Sigmoid colon (tissue), 7 donors: ENCODE data around the gene F2. TPM values are rescaled to one million over a fixed set of nuclear protein-coding genes. Genes with fewer than 3 reads are reported as not detected.

Experiments used
- DNase-seq: peaks from one replicate; pipeline ENCODE4 v3.0.0-alpha.2; 2019
- H3K27ac ChIP-seq, 4 donors: fragments of 200-600 bp; sonication (generic); one replicate each; pipeline ENCODE4 v1.5.1; 2016 to 2019; ENCODE audit warnings: mild to moderate bottlenecking in 1 of 4
- H3K27me3 ChIP-seq, 3 donors: fragments of 200-600 bp; sonication (generic); one replicate each; pipeline ENCODE4 v1.5.1; 2019; ENCODE audit warnings: mild to moderate bottlenecking in 1 of 3
- H3K36me3 ChIP-seq, 4 donors: fragments of 200-600 bp; sonication (generic); one replicate each; pipeline ENCODE4 v1.5.1; 2016 to 2019
- H3K4me1 ChIP-seq, 4 donors: fragments of 200-600 bp; sonication (generic); one replicate each; pipeline ENCODE4 v1.5.1; 2017 to 2019
- H3K4me3 ChIP-seq, 4 donors: fragments of 200-600 bp; sonication (generic); one replicate each; pipeline ENCODE4 v1.5.1; 2017 to 2019; ENCODE audit warnings: mild to moderate bottlenecking in 2 of 4, moderate library complexity in 1 of 4
- H3K9me3 ChIP-seq, 4 donors: fragments of 200-600 bp in 3 of 4; sonication (generic) in 3 of 4; one replicate each; pipeline versions ENCODE4 v1.5.1 to v1.6.1; 2013 to 2019
- EP300 ChIP-seq, 4 donors: sonication (generic); formaldehyde crosslinking; IDR thresholded peaks; one replicate each; pipeline ENCODE4 v1.6.1; 2017; ENCODE audit warnings: antibody characterized with exemption in 4 of 4
- POLR2A ChIP-seq, 2 donors: fragments of 450-650 bp; IDR thresholded peaks; one replicate each; pipeline ENCODE4 v1.6.1; 2016; ENCODE audit warnings: antibody characterized with exemption in 2 of 2, mild to moderate bottlenecking in 2 of 2, moderate library complexity in 2 of 2
- POLR2AphosphoS5 ChIP-seq, 4 donors: sonication (generic); formaldehyde crosslinking; IDR thresholded peaks; one replicate each; pipeline ENCODE4 v1.6.1; 2017; ENCODE audit warnings: antibody characterized with exemption in 4 of 4
- WGBS, 2 donors: extraction: QIAGEN DNeasy Blood & Tissue Kit; methylation state at CpG; one replicate each; pipeline ENCODE4 v1.1.7; 2013; 5-methylcytosine and 5-hydroxymethylcytosine counted together
- intact Hi-C: fragments of 100-400 bp; cut with DNase I; formaldehyde crosslinking; loops from one replicate; pipeline ENCODE4 v1.15.1; 2023
- polyA plus RNA-seq, 3 donors: library from polyadenylated mRNA; stranded (reverse); fragments of 200-250 nt; gene quantifications; one replicate each; pipeline ENCODE4 v1.2.3, GENCODE V29; 2013
- total RNA-seq, 4 donors: library from RNA; depleted of rRNA; stranded (reverse); fragments of >200 nt; gene quantifications; one replicate each; pipeline ENCODE4 v1.1.0, GENCODE V29; 2016
- TF ChIP-seq, protein P1 (sequence below), 4 experiments: fragments of 450-650 bp in 3 of 4; fragments of 200-600 bp in 1 of 4; IDR thresholded peaks; one replicate each; pipeline ENCODE4 v1.5.1; 2016 to 2019; ENCODE audit warnings: antibody characterized with exemption in 4 of 4, mild to moderate bottlenecking in 3 of 4, moderate library complexity in 2 of 4
- donor health status: healthy with polysubstance abuse.
- donor health status: Bipolar disorder and iron deficiency.
- donor health status: healthy.

Gene F2
- total and polyA plus RNA-seq, 7 donors: 0.13 to 0.46 (median 0.28) TPM; not detected in 4

DNA sequence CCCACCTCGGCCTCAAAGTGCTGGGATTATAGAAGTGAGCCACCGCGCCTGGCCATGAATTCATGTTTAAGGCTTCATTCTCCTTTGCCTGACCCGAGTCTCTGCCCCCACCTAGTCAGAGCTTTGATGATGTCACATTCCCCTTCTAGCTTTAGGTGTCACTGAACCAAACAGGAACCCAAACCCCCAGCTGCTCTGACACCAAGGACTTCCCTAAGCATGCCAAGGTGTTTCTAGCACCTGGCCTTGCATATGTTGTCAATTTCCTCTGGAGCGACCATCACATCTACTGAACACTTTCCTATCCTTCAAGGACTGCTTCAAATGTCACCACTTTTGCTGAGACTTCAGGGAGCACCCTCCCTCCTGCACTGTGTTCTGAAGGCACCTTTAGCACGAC lies 2.3 kb downstream of the F2 start:
- no peak for DNase-seq
- H3K27ac ChIP-seq: no peak overlapping the region
- no peaks in the 10 kb centered on the region for H3K9me3 ChIP-seq
- H3K27me3 ChIP-seq: no peaks in the 10 kb centered on the region
- no peaks in the 10 kb centered on the region for H3K4me1 ChIP-seq
- TF ChIP-seq, protein P1, sequence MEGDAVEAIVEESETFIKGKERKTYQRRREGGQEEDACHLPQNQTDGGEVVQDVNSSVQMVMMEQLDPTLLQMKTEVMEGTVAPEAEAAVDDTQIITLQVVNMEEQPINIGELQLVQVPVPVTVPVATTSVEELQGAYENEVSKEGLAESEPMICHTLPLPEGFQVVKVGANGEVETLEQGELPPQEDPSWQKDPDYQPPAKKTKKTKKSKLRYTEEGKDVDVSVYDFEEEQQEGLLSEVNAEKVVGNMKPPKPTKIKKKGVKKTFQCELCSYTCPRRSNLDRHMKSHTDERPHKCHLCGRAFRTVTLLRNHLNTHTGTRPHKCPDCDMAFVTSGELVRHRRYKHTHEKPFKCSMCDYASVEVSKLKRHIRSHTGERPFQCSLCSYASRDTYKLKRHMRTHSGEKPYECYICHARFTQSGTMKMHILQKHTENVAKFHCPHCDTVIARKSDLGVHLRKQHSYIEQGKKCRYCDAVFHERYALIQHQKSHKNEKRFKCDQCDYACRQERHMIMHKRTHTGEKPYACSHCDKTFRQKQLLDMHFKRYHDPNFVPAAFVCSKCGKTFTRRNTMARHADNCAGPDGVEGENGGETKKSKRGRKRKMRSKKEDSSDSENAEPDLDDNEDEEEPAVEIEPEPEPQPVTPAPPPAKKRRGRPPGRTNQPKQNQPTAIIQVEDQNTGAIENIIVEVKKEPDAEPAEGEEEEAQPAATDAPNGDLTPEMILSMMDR (IDR thresholded peaks at IDR 0.05): no peak
- no peak for TF ChIP-seq EP300 (IDR thresholded peaks at IDR 0.05)
- TF ChIP-seq POLR2A (IDR thresholded peaks at IDR 0.05): no peak
- no peak for TF ChIP-seq POLR2AphosphoS5 (IDR thresholded peaks at IDR 0.05)
- intact Hi-C loops: no loop called here
- H3K4me3 ChIP-seq: no peak overlapping the region
- WGBS, 2 donors: 85 to 88% methylated on average over 6 of the region's 6 CpGs
- H3K36me3 ChIP-seq: no peaks in the 10 kb centered on the region

DNA sequence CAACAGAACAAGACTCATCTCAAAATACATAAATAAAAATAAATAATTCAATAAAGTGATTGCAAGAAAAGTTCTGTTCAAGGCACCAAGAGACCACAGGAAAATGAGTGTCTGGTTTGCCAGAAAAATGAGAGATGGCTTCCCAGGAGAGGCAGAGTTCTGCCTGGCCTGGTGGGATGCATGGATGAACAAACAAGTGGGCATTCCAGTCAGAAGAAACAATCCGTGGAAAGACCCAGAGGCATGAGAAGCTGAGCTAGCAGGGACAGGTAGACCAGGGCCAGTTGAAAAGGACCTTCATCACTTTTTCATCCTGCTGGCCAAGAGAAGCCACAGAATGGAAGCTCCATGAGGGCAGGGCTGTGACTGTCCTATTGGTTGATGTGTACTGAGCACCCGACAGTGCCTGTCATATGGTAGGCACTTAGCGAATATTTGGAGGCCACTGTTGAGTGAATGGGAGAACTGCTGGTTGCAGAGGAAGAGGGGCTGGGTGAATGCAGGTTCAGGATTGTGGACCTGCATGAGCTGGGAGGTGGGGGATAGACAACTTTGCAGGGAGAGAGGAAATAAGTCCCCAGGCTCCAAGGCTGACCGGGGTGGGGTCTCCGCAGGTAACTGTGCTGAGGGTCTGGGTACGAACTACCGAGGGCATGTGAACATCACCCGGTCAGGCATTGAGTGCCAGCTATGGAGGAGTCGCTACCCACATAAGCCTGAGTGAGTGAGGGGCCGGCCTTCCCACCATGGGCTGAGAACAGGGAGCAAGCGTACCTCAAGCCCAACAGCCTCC lies 3.7 kb downstream of the F2 start:
- 94 to 97% methylated on average over 11 of the region's 11 CpGs for WGBS, 2 donors
- no peak for DNase-seq
- Histone ChIP-seq H3K9me3 (no peaks in the 10 kb centered on the region), H3K27ac (no peak overlapping the region), H3K36me3 (no peaks in the 10 kb centered on the region), H3K4me1 (no peaks in the 10 kb centered on the region), H3K27me3 (no peaks in the 10 kb centered on the region), H3K4me3 (no peak overlapping the region)
- TF ChIP-seq POLR2A (IDR thresholded peaks at IDR 0.05) (no peak), POLR2AphosphoS5 (IDR thresholded peaks at IDR 0.05) (no peak), EP300 (IDR thresholded peaks at IDR 0.05) (no peak)
- TF ChIP-seq, protein P1 (IDR thresholded peaks at IDR 0.05): no peak
- intact Hi-C loops: no loop called here

DNA sequence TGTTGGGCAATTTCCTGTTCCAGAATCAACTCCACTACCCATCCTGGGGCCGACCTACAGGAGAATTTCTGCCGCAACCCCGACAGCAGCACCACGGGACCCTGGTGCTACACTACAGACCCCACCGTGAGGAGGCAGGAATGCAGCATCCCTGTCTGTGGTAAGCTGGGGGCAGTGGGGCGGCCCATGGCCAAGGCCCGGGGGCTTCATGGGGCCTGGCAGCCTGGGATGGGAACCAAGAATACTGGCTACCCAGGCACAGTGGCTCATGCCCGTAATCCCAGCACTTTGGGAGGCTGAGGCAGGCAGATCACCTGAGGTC lies 4.3 kb downstream of the F2 start:
- no peaks in the 10 kb centered on the region for H3K27me3 ChIP-seq
- no peak for DNase-seq
- no peak overlapping the region for H3K4me3 ChIP-seq
- H3K4me1 ChIP-seq: no peaks in the 10 kb centered on the region
- H3K27ac ChIP-seq: no peak overlapping the region
- TF ChIP-seq POLR2AphosphoS5 (IDR thresholded peaks at IDR 0.05): no peak
- no peak for TF ChIP-seq EP300 (IDR thresholded peaks at IDR 0.05)
- no peak for TF ChIP-seq POLR2A (IDR thresholded peaks at IDR 0.05)
- TF ChIP-seq, protein P1 (IDR thresholded peaks at IDR 0.05): no peak
- intact Hi-C loops: no loop called here
- no peaks in the 10 kb centered on the region for H3K9me3 ChIP-seq
- no peaks in the 10 kb centered on the region for H3K36me3 ChIP-seq
- WGBS, 2 donors: 86 to 95% methylated on average over 8 of the region's 8 CpGs

DNA sequence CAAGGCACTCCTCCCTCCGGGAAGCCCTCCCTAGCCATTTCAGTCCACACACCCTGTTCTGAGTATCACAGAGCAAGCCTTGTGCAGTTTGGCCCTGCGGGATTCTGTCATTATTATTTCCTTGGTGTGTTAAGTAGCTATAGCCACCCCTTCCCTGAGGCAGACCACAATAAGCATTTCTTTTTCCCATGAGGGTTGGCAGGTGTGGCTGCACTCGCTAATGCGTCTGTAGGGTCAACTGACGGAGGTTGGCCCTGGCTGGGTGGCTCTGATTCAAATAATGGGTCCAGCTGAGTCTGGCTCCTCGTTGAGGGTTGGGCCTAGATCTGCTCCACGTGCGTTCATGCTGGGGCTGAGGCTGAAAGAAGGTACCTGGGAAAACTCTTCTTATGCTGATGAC lies 5.1 kb downstream of the F2 start:
- TF ChIP-seq POLR2A (IDR thresholded peaks at IDR 0.05): no peak
- TF ChIP-seq, protein P1 (IDR thresholded peaks at IDR 0.05): no peak
- no peak for TF ChIP-seq EP300 (IDR thresholded peaks at IDR 0.05)
- TF ChIP-seq POLR2AphosphoS5 (IDR thresholded peaks at IDR 0.05): no peak
- no peak for DNase-seq
- Histone ChIP-seq H3K4me3 (no peak overlapping the region), H3K4me1 (no peaks in the 10 kb centered on the region), H3K36me3 (no peaks in the 10 kb centered on the region), H3K27me3 (no peaks in the 10 kb centered on the region), H3K27ac (no peak overlapping the region), H3K9me3 (no peaks in the 10 kb centered on the region)
- intact Hi-C loops: no loop called here
- WGBS, 2 donors: 54 to 62% methylated on average over 8 of the region's 8 CpGs
